Heart left ventricle (tissue), 13 donors: Measurements from ENCODE around the gene NLGN4Y.

Source experiments
- CTCF ChIP-seq, 12 donors: fragments of 200-600 bp; sonication (generic) in 4 of 12; IDR thresholded peaks; one replicate each; pipeline versions ENCODE4 v1.5.0 to v1.8.0; 2018 to 2022; ENCODE audit warnings: antibody characterized with exemption in 12 of 12, mild to moderate bottlenecking in 5 of 12
- POLR2A ChIP-seq, 2 donors: fragments of 450-650 bp; IDR thresholded peaks; one replicate each; pipeline ENCODE4 v1.6.1; 2017; ENCODE audit warnings: antibody characterized with exemption in 2 of 2, mild to moderate bottlenecking in 2 of 2, moderate library complexity in 2 of 2
- donor health status: ischemic (EF 13 %, LVEDD 7.1; RV severe dilation, severe dysfunction).
- donor health status: DM: no; HTN: yes; CAD: no.
- donor health status: DM: no; HTN: no; CAD: no.
- donor health status: ischemic (EF 25% LVEDD 6.9; RV normal size, moderate dysfunction).
- donor health status: ischemic (EF 25% LVEDD 5.7; RV mildly dilated, moderate dysfunction).
- donor health status: ischemic (EF 35%, LVEDD 5.7; RV mildly dilated, moderate dysfunction).
- donor health status: nonischemic (EF 11% LVEDD 7.7; RV severe dilation, severe dysfunction).
- donor health status: DM: yes; HTN: yes; CAD: no.
- donor health status: PGD.
- donor health status: ischemic (EF 29% LVEDD 5.4; RV normal size, mild dysfunction).
- donor health status: nonischemic (EF 23%, LVEDD 6.1; RV moderate dilation, normal function).

GRCh38 chrY:14762903-14763302 lies 238.6 kb downstream of the NLGN4Y start:
- TF ChIP-seq CTCF (IDR thresholded peaks at IDR 0.05) (no peak), POLR2A (IDR thresholded peaks at IDR 0.05) (no peak)
